HG03064 (cell line): ENCODE results near the gene NTM.

Experiments used
- ATAC-seq: cut with Tn5 transposase; IDR thresholded peaks from one replicate; pipeline ENCODE4 v1.9.1; 2021; ENCODE audit warnings: low read depth; ENCODE audit not compliant: unreplicated experiment

NTM gene

GRCh38 chr11:131592152-131592551 lies 221.7 kb downstream of the NTM start:
- ATAC-seq: no peak

GRCh38 chr11:131592734-131593133 lies 222.3 kb downstream of the NTM start:
- ATAC-seq: no peak

GRCh38 chr11:131593301-131593700 lies 222.9 kb downstream of the NTM start:
- ATAC-seq: no peak

GRCh38 chr11:131595797-131596196 lies 225.4 kb downstream of the NTM start:
- no peak for ATAC-seq

GRCh38 chr11:131597890-131598289 lies 227.5 kb downstream of the NTM start:
- no peak for ATAC-seq

- no peak for ATAC-seq
Observed at GRCh38 chr11:131598305-131598704, 227.9 kb downstream of the NTM start.

GRCh38 chr11:131599285-131599684 lies 228.9 kb downstream of the NTM start:
- ATAC-seq: no peak

- no peak for ATAC-seq
Observed at GRCh38 chr11:131600628-131601027, 230.2 kb downstream of the NTM start.

- no peak for ATAC-seq
Observed at GRCh38 chr11:131601586-131601985, 231.2 kb downstream of the NTM start.

GRCh38 chr11:131602431-131602830 lies 232.0 kb downstream of the NTM start:
- ATAC-seq: no peak

GRCh38 chr11:131606811-131607335 lies 236.5 kb downstream of the NTM start:
- ATAC-seq: no peak

GRCh38 chr11:131609337-131609736 lies 238.9 kb downstream of the NTM start:
- no peak for ATAC-seq

- ATAC-seq: no peak
Observed at GRCh38 chr11:131609921-131610320, 239.5 kb downstream of the NTM start.

- ATAC-seq: no peak
Observed at GRCh38 chr11:131611322-131611721, 240.9 kb downstream of the NTM start.

GRCh38 chr11:131612533-131612932 lies 242.1 kb downstream of the NTM start:
- ATAC-seq: no peak

- no peak for ATAC-seq
Observed at GRCh38 chr11:131614631-131615030, 244.2 kb downstream of the NTM start.

GRCh38 chr11:131615611-131616010 lies 245.2 kb downstream of the NTM start:
- ATAC-seq: no peak

GRCh38 chr11:131616481-131617140 lies 246.2 kb downstream of the NTM start:
- ATAC-seq: no peak

- no peak for ATAC-seq
Observed at GRCh38 chr11:131618201-131618600, 247.8 kb downstream of the NTM start.

- no peak for ATAC-seq
Observed at GRCh38 chr11:131622193-131622592, 251.8 kb downstream of the NTM start.

GRCh38 chr11:131624531-131624930 lies 254.1 kb downstream of the NTM start:
- no peak for ATAC-seq

- ATAC-seq: no peak
Observed at GRCh38 chr11:131626788-131627187, 256.4 kb downstream of the NTM start.

- no peak for ATAC-seq
Observed at GRCh38 chr11:131628739-131629138, 258.3 kb downstream of the NTM start.
